GM18858 (cell line): ENCODE measurements around the gene GLE1.

Experiments used
- ATAC-seq: cut with Tn5 transposase; IDR thresholded peaks from one replicate; pipeline ENCODE4 v1.9.1; 2021; ENCODE audit not compliant: unreplicated experiment

The GLE1 gene

DNA sequence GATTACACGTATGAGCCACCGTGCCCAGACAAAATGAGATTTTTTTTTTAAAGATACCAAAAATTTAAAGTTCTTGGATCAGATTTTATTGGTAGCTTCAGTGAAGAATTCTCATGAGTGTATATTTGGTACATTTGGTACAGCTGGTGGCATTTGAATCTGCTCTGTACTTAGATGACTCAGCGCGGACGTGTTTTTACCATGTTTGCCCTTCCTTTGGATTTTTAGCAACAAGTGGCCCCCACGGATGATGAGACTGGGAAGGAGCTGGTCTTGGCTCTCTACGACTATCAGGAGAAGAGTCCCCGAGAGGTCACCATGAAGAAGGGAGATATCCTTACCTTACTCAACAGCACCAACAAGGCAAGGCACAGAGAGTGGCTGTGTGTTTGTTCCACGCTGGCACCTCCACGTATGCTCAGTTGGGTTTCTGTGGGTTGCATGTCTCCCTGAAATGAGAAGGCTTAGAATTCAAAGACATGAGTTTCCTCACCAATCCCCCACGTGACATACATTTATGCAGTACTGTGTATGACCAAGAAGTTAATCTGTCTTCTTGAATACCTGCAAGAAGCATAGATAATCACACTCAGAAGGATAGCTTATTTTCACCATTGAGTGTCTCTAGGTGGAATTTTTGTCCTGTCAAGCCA is 84.2 kb downstream of the GLE1 start:
- ATAC-seq, result no peak
